Measurements from ENCODE around the gene MLLT3.

DNA sequence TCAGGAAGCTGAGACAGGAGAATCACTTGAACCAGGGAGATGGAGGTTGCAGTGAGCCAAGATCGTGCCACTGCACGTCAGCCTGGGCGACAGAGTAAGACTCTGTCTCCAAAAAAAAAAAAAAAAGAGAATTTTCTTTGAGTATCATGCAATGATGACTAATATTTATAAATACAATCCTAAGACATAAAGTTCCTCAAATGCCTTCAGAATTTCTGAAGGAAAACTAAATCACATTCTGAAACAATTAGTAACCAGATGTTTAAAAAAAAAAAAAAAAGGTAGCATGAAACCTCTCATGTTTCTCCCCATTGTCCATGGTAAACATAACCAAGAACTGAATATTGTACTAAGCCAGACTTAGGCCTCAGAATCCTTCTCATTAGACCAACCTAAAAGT is 23.1 kb downstream of the MLLT3 start:
- TF ChIP-seq, protein P1, sequence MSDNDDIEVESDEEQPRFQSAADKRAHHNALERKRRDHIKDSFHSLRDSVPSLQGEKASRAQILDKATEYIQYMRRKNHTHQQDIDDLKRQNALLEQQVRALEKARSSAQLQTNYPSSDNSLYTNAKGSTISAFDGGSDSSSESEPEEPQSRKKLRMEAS (CRISPR knock-in tag; IDR thresholded peaks at IDR 0.05): no peak
- TF ChIP-seq, protein P2, sequence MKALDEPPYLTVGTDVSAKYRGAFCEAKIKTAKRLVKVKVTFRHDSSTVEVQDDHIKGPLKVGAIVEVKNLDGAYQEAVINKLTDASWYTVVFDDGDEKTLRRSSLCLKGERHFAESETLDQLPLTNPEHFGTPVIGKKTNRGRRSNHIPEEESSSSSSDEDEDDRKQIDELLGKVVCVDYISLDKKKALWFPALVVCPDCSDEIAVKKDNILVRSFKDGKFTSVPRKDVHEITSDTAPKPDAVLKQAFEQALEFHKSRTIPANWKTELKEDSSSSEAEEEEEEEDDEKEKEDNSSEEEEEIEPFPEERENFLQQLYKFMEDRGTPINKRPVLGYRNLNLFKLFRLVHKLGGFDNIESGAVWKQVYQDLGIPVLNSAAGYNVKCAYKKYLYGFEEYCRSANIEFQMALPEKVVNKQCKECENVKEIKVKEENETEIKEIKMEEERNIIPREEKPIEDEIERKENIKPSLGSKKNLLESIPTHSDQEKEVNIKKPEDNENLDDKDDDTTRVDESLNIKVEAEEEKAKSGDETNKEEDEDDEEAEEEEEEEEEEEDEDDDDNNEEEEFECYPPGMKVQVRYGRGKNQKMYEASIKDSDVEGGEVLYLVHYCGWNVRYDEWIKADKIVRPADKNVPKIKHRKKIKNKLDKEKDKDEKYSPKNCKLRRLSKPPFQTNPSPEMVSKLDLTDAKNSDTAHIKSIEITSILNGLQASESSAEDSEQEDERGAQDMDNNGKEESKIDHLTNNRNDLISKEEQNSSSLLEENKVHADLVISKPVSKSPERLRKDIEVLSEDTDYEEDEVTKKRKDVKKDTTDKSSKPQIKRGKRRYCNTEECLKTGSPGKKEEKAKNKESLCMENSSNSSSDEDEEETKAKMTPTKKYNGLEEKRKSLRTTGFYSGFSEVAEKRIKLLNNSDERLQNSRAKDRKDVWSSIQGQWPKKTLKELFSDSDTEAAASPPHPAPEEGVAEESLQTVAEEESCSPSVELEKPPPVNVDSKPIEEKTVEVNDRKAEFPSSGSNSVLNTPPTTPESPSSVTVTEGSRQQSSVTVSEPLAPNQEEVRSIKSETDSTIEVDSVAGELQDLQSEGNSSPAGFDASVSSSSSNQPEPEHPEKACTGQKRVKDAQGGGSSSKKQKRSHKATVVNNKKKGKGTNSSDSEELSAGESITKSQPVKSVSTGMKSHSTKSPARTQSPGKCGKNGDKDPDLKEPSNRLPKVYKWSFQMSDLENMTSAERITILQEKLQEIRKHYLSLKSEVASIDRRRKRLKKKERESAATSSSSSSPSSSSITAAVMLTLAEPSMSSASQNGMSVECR (CRISPR knock-in tag; IDR thresholded peaks at IDR 0.05; ENCODE audit: borderline replicate concordance): no peak
- TF ChIP-seq GABPB1 (CRISPR knock-in tag; IDR thresholded peaks at IDR 0.05): no peak
- TF ChIP-seq, protein P3, sequence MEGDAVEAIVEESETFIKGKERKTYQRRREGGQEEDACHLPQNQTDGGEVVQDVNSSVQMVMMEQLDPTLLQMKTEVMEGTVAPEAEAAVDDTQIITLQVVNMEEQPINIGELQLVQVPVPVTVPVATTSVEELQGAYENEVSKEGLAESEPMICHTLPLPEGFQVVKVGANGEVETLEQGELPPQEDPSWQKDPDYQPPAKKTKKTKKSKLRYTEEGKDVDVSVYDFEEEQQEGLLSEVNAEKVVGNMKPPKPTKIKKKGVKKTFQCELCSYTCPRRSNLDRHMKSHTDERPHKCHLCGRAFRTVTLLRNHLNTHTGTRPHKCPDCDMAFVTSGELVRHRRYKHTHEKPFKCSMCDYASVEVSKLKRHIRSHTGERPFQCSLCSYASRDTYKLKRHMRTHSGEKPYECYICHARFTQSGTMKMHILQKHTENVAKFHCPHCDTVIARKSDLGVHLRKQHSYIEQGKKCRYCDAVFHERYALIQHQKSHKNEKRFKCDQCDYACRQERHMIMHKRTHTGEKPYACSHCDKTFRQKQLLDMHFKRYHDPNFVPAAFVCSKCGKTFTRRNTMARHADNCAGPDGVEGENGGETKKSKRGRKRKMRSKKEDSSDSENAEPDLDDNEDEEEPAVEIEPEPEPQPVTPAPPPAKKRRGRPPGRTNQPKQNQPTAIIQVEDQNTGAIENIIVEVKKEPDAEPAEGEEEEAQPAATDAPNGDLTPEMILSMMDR (IDR thresholded peaks at IDR 0.05): no peak
